Neural progenitor cell (in vitro differentiated cells): ENCODE results near the gene NODAL.

ENCODE experiments used
- CTCF ChIP-seq: fragments of 200-600 bp; sonication (generic); IDR thresholded peaks from 2 replicates; pipeline ENCODE4 v1.5.1; 2017; ENCODE audit warnings: antibody characterized with exemption, mild to moderate bottlenecking
- EZH2 ChIP-seq: fragments of 200-600 bp; sonication (generic); IDR thresholded peaks from 2 replicates; pipeline ENCODE4 v1.6.1; 2017; ENCODE audit warnings: antibody characterized with exemption, mild to moderate bottlenecking, moderate library complexity
- EZH2phosphoT487 ChIP-seq: fragments of 200-600 bp; sonication (generic); IDR thresholded peaks from 2 replicates; pipeline ENCODE4 v1.6.1; 2017; ENCODE audit warnings: antibody characterized with exemption

GRCh38 chr10:70396140-70396539, 45.3 kb downstream of the NODAL start:
- TF ChIP-seq CTCF (no peak), EZH2phosphoT487 (no peak), EZH2 (no peak)
